Hepatocyte (in vitro differentiated cells): ENCODE data around the gene GPHN.

ENCODE experiments used
- CTCF ChIP-seq: fragments of 200-600 bp; sonication (generic); IDR thresholded peaks from 2 replicates; pipeline ENCODE4 v1.5.1; 2016; ENCODE audit warnings: antibody characterized with exemption, mild to moderate bottlenecking; ENCODE audit not compliant: poor library complexity
- EZH2 ChIP-seq: fragments of 200-600 bp; sonication (generic); IDR thresholded peaks from 2 replicates; pipeline ENCODE4 v1.6.1; 2016; ENCODE audit warnings: antibody characterized with exemption, mild to moderate bottlenecking, borderline replicate concordance
- EZH2phosphoT487 ChIP-seq: fragments of 200-600 bp; sonication (generic); IDR thresholded peaks from one replicate; pipeline ENCODE4 v1.6.1; 2018; ENCODE audit warnings: antibody characterized with exemption, mild to moderate bottlenecking, low read depth, moderate library complexity; ENCODE audit not compliant: unreplicated experiment, severe bottlenecking

- TF ChIP-seq CTCF (no peak), EZH2 (no peak), EZH2phosphoT487 (no peak)
Observed at GRCh38 chr14:66635435-66635834, 127.5 kb downstream of the GPHN start.
